Anterior cingulate cortex (tissue), 58 donors: ENCODE results near the gene CAV2.

Source experiments
- DNase-seq, 58 donors: peaks; one replicate each; lab custom pipeline; 2025; lab: John Stamatoyannopoulos, UW

Gene CAV2

DNA sequence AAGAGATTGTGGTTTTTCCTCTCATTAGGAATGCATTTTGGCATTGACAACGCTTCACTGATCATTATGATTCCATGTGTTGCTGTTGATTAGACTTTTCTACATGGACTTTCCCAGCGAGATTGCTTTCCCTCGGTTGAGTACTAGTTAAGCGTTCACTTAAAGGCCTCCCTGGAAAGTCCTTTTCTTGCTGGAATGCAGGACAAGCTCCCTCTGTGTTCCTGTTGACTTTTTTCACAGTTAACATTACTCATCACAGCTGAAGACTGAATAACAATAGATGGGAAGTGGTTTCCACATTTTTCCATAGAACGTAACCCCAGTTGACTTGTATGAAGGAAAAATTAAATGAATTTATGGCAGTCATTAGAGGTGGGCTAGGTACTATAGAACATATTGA is 22.7 kb downstream of the CAV2 start:
- no peak for DNase-seq

DNA sequence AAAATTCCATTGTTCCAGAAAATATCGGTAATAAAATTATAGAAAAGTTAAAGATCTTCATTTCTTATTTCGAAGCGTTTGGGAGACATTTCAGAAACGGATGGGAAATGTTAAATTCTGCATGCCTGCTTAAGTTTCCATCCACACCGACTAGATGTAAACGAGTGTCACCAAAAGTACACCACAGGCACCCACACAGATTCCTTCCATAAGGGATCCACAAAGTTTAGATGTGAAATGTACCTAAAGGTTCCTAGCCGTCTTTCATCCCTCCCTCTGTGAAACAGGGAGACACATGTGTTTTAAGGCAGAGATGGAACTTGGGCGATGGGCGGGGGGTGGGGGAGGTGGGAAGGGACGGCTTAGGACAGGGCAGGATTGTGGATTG is 24.7 kb downstream of the CAV2 start:
- DNase-seq, result no peak

DNA sequence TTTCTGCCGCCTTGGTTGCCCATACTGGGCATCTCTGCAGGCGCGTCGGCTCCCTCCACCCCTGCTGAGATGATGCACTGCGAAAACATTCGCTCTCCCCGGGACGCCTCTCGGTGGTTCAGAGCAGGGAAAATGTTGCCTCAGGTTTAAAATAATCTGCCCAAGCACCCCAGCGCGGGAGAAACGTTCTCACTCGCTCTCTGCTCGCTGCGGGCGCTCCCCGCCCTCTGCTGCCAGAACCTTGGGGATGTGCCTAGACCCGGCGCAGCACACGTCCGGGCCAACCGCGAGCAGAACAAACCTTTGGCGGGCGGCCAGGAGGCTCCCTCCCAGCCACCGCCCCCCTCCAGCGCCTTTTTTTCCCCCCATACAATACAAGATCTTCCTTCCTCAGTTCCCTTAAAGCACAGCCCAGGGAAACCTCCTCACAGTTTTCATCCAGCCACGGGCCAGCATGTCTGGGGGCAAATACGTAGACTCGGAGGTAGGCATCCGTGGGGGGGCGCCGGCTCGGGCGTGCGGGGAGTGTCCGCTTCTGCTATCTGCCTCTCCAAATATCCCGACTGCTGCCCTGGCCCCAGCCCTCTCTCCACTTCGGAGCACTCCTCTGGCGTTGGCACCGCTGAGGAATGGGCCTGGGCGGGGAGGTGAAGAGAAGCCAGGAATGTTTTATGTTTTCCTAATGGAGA is 25.2 kb downstream of the CAV2 start, which contains the start of gene CAV1:
Gene CAV1, plus strand, starts transcription at position 428 of the 689 bp plus-strand sequence. Its CDS starts 27 bp downstream, at position 455.
- DNase-seq, result peak in 16 of 58 donors; percentile 8 to 72 (median 32)

DNA sequence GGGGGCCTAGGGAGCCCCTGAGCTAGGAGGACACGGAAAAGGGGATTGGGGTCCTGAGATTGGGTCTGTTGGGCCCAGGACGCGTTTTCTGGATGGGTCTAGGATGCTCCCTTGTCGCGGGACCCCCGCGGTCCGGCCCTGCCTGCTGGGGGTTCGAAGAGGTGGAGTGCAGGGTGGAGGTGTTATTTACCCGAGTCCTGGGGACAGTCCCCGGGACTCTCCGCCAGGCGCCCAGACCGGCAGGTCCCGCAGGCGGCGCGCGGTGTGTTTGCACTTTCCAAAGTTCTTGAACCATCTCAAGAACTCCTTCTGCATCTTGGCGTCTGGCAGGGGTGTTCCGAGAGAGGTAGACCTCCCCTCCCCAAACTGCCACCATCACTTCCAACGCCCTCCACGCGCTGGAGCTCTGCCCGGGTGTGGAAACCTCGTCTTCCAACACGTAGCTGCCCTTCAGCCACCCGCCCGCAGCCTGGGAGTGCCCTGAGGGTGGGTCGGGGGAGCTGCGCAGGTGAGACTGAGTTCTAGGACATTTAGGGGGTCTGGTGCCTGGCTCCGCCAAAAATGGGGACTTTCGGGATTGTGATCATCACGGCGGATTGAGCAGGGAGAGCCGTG is 25.9 kb downstream of the CAV2 start:
- DNase-seq, result peak in 3 of 58 donors; percentile 1 to 31 (median 20)

DNA sequence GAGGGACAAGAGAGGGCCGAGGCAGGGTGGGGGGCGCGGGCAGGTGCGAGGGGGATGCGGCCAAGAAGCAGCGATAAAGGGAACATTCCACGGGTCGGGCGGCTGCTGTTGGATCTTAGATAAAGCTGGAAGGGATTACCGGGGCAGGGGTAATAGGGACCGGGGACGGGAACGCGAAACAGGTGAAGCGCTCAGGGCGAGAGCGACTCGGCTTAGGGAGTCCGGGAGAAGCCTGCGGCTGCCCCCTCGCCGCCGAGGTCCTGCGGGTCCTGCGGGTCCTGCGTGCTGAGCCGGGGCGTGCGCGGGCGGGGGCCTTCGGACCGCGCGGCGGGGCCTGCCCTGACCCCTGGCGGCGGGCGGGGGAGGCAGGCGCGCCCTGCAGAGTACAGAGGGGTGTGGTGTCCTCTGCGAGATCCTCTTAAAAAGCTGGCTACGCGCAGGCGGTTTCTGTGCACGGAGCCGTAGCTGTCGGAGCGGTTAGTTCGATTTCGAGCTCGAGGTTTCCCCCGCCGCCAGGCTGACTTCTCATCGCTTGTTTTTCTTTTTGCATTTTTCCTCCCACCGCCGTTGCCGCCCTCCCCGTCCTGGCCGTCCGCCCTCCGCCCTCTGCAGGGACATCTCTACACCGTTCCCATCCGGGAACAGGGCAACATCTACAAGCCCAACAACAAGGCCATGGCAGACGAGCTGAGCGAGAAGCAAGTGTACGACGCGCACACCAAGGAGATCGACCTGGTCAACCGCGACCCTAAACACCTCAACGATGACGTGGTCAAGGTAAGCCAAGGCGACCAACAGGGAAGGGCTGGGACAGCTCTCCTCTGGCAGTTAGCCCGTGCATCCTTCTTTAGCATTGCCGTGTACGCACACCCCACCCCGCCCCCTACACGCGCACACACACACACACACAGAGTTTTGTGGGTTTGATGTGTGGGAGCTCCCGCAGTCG is 26.6 kb downstream of the CAV2 start:
- DNase-seq, result peak in 24 of 58 donors; percentile 6 to 61 (median 20)

DNA sequence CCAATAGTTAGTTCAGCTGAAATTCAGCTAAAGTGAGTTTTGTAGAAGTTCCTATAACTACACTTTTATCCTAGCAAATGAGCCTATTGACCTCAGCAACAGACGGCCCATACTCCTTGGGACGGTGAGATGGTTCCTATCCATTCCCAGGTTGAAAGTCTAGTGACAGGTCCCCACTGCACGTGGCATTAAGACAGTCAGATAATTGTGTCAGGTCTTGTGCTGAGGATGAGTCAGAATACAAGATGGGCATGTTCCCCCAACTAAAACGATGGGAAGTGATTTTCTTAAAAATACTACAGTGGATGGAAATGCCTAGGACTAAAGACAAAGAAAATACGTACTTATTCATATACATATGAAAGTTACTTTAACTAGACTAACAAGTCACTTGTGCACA is 27.4 kb downstream of the CAV2 start:
- no peak for DNase-seq

DNA sequence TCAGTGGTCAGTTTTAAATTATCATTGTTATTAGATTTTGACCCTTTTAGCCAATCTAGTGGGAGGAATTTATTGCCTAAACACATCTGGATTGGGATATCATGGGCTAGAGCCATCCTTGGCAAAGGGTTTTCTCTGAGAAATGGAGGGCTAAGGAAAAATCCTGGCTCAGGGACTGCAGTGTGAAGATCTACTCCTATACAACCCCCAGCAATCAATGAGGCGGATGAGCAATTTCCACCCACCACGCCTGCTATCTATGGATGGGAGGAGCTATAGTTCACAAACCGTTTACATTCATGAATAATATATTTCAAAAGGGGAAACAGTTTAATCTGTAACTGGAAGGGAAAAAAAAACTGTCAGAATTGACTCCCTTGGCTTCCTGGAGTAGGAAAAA is 28.0 kb downstream of the CAV2 start:
- DNase-seq, result no peak

DNA sequence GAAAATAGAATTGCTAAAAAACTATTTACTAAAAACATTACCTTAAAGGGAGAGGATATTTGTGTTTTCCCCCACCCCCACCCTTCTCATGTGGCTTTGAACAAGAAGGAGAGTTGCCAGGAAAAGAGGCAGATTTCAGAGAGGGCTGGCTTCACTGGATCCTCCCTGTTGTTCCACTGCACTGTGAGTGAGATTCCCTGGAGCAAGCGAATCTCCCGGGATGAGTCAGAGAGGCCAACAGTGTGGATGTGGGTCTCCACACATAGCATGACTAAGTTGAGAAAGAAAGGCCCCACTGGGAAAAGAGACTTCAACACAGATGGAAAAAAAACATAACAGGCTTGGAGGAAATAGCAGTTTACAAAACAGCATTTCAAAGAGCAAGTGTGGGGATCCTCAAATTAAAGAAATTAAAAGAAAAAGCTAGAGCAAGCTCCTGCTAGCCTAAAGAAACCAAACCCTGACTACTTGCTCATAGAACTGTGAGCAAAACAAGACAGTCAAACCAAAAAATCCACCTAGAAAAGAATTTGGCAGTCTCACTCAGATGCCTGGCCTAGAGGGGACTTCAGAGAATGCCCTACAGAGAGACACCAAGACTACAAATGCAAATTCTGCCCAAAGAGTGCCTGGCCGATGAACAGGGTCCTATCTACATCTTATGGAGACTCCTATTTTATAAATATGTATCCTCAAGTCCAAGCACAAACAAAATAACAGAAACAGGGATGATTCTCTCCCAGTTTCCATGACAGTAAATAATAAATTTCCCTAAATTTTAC is 28.7 kb downstream of the CAV2 start:
- DNase-seq, result peak in 3 of 58 donors; percentile 1 to 22 (median 16)

DNA sequence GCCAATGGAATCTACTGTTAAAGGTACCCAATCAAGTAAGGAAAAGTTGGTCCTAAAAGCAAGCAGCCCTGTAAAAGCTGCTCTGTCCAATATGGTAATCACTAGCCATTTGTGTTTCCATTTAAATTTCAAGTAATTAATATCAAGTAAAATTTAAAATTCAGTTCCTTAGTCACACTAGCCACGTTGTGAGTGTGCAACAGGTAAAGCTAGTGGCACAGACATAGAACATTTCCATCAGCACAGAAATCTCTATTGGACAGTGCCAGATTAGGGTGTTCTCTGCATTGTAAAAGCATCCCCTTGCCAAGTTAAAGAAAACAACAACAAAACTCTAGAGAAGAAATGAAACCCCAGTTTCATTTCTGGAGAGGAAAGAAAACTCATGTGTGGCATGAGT is 29.7 kb downstream of the CAV2 start:
- DNase-seq, result no peak

DNA sequence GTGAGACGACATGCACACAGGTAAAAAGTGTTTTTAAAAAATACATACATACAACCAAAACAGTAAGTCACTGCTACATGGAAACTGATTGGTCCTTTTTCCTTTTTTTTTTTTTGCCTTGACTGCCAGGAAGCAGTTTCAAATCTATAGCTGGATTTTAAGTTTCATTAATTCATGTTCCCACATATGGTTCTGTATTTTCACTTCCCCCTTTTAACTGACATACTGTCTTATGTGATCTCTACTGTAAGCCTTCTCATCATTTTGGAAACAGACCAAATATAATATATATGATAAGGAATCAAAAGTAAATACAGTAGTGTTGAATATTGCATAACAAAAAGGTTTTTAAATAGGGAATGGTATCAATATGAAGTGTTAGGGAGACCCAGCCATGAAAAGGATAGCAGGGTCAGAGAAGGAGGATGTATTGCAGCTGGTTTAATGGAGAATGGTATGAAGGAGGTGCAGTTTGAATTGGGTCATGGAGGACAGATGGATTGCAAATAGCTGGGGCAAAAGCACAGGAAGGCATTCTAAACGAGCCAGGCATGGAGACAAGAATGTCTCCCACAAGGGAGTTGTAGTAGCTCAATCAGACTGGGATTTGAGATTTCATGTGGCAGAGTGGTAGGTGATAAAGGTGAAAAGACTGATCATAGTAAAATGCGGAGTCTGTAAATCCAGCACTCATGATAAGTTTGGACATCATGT is 30.7 kb downstream of the CAV2 start:
- DNase-seq, result no peak

DNA sequence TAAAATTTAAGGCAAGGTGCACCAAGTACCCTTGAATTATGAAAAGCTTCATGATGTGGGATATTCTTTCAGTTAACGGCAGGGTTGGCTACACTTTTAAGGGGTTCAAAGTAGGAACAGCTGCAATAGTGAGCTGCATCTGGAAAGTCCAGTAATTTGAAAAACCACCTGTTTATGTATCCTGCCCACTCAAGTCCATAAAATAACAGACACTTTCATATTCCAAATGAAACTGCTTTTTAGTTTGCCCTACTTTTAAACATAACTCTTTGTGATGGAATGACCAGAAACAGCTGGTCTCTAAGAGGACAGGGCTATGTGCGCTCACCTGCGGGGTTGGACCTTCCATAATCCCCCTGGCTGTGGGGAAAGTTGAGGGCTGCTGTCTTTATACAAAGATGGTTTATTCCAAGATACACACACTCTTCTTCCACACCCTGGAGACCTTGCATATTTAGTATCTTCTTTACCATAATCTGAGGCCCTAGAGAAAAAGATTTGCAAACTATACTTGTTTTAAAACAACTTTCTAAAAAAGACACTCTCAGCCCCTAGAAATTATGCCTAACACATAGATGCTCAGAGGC is 32.7 kb downstream of the CAV2 start:
- DNase-seq, result no peak

DNA sequence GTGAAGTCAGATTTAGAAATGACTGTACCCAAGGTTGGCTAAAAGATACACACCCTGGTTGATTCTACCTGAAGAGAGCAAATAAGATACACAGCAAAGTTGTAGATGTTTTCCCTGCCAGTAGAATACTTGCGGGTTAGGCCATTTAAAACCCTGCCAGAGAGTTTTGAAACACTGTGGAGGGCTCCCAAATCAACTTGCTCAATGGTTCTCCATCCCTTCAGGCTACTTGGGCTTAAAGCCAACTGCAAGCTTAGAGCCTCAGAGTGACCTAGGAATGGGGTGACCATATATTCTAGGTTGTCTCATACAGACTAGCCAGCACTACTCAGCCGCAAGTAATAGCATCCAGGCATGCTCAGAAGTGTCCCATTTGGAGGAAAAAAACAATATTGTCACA is 35.3 kb downstream of the CAV2 start:
- no peak for DNase-seq

DNA sequence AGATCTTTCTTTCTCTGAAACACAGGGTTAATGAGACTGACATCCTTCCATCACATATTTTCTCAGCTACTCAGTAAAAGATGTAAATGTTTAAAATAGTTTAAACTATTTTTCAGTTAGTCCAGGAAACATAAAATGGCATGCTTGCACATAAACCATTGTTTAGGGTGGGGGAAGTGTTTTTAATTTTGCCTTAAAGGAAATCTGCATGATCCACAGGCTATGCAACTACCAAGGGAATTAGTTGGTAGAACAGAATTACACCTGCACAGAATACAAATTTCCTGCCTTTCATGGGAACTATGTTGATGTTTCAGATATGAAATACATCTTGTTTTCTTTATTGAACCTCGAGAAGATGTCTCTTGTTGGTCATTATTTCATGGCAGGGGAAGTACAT is 35.9 kb downstream of the CAV2 start:
- no peak for DNase-seq

DNA sequence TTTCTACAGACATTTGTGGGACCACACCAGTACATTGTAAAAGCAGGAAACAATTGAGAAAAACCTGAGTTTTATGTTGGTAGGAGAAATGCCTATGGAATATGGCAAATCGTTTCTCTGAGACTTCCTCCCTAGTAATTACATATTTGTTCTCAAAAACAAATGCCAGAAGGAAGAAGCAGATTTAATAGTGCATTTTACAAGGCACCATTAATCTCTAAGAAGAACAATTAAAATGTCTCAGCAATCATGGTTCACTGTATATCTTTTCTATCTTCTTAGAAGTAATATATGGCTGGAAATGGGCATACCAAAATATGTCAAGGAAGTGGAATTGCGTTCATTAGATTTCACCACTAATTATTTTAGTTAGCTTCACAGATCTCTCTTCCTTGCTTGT is 38.6 kb downstream of the CAV2 start:
- DNase-seq, result no peak

DNA sequence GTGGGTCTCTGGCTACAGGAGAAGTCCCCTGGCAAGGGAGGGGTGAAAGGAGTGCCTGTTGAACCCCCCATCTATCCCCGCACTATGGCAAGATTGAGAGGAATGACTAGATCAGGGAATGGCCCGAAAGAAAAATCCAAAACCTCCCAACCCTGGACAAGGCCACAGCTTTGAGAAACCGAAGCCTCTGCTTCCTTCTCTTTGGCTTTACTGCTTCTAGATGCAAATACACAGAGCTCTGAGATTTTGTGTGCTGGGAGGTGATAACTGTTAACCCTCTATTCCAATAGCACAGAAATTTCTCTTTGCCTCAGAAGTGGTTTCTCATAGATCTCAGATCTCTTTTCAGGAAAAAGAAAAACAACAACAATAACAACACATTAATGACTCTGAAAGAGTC is 40.3 kb downstream of the CAV2 start:
- no peak for DNase-seq

DNA sequence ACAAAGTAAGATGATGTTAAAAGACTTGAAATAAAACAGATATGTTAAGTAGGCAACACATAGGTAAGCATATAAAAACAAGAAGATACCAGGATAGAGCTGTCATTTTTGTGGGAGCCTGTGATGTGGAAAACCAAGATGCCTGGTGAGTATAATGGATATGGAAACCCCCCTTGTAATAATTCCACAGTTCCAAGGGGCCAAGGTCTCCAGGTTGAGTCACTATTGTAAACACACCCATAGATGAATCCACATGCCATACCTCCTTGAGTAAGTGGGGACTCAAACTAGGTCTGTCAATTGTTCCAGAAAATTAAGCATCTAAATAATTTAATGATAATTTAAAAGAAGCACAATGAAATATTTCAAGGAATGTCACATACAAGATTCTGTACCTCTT is 41.2 kb downstream of the CAV2 start:
- no peak for DNase-seq

DNA sequence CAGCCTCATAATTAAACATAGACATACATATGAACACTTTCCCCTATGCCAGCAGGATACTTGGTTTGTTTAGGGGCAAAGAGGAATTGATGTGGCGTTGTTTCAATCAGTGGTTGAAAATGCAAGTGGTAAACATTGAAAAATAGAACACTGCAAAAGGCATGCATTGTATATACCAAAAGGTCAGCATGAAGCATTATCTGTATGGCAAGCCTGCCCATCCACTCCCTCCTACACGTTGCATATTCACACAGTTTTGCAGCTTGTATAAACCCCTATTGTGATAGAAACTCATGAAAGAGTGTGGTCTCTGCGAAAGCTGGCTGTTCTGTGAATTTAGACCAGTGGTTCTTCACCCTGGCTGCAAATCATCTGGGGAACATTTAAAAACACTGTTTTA is 42.4 kb downstream of the CAV2 start:
- no peak for DNase-seq

DNA sequence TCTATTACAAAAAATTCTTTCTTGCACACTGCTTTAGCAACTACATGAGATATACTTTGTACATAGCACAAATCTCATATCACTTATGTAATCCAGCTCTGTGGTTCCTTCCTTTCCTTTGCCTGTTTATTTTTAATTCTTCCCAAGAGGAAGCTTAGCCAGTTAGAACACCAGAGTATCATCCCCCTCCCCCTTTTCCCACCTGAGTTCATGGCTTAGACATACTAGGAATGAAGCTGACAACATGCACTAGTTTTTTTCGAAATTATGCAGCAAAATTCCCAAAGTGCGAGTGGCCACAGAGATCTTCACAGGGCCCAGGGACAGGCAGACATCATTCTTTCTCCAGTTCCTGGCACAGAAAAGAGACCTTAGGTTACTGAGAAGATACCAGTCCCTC is 43.1 kb downstream of the CAV2 start:
- no peak for DNase-seq

DNA sequence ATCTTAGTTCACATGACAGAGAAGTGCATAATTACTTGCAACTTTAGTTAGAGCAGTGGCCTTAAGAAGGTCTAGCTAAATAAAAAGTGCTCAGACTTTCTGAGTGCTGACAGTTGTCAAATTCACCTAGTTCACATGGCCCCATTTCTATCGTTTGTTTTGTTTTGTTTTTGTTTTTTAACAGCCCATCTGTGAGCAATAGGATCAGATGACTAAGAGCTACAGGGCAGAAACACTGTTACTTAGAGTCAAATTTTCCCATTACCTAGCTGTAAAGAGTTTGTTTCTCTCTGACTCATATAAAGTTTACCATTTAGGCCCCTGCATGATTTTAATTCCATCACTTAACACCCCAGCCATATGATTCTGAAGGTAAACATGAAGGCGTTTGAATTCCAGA is 44.1 kb downstream of the CAV2 start:
- no peak for DNase-seq
